Subcutaneous preadipocyte (primary cell): ENCODE results near the gene ZFPL1. TPM values are rescaled to one million over a fixed set of nuclear protein-coding genes. Genes with fewer than 3 reads are reported as not detected.

ENCODE experiments used
- small RNA-seq: library from RNA; depleted of rRNA; stranded (forward); fragments of <200 nt; gene quantifications from one replicate; pipeline ENCODE3, GENCODE V24; 2012
- total RNA-seq: library from RNA; depleted of rRNA; stranded (reverse); fragments of >200 nt; gene quantifications from 2 replicates; pipeline ENCODE4 v1.2.3, GENCODE V29; 2012

Gene ZFPL1
- total RNA-seq: 26.8 and 29.0 TPM in 2 replicates

GRCh38 chr11:65083834-65084597 is at the start of gene ZFPL1, which contains the start of gene CDCA5:
Gene ZFPL1 (plus strand): TSS chr11:65084222. CDS start chr11:65084699, 477 bp downstream.
Gene CDCA5 (minus strand): TSS chr11:65084040. CDS start chr11:65083978, 62 bp downstream.

GRCh38 chr11:65040847-65041622 is 43.0 kb upstream of the ZFPL1 start, which contains the start of gene SAC3D1:
Gene SAC3D1 (plus strand): TSS chr11:65041210. CDS start chr11:65041293, 83 bp downstream.

GRCh38 chr11:65058419-65059054 is 25.5 kb upstream of the ZFPL1 start, which contains the start of gene NAALADL1:
Gene NAALADL1 (minus strand): TSS chr11:65058553. CDS start chr11:65058521, 32 bp downstream.

GRCh38 chr11:65095974-65096806 is 12.2 kb downstream of the ZFPL1 start, which contains the start of gene VPS51:
Gene VPS51 (plus strand): TSS chr11:65096214. CDS start chr11:65096251, 37 bp downstream.

GRCh38 chr11:65111744-65112545 is 27.9 kb downstream of the ZFPL1 start, which contains the start of gene TM7SF2:
Gene TM7SF2 (plus strand): TSS chr11:65111872. CDS start chr11:65112016, 144 bp downstream.

GRCh38 chr11:65117206-65118096 is 33.4 kb downstream of the ZFPL1 start, which contains the start of gene ZNHIT2:
Gene ZNHIT2 (minus strand): TSS chr11:65117701. CDS start chr11:65117653, 48 bp downstream.

GRCh38 chr11:65121865-65122696 is 38.1 kb downstream of the ZFPL1 start, which contains the start of the genes FAU and MRPL49:
Gene FAU (minus strand): TSS chr11:65122134. CDS start chr11:65121813, 321 bp downstream.
Gene MRPL49 (plus strand): TSS chr11:65122321. CDS start chr11:65122347, 26 bp downstream.

GRCh38 chr11:65134240-65134951 is 50.4 kb downstream of the ZFPL1 start, which contains the start of gene SYVN1:
Gene SYVN1 (minus strand): TSS chr11:65134519. CDS start chr11:65133601, 918 bp downstream.

Small RNA genes lying within 50 kb of the gene (small RNA-seq; reads per million reads assigned to genes)
- not detected for gene SNX15

Other genes starting within 250 kb of the ZFPL1 start
- gene CDC42BPG, start 239.6 kb upstream of the ZFPL1 start, total RNA-seq: under 0.01 TPM in 2 replicates
- gene EHD1, start 205.6 kb upstream of the ZFPL1 start, total RNA-seq: 40.1 and 75.3 TPM in 2 replicates
- gene ATG2A, start 167.0 kb upstream of the ZFPL1 start, total RNA-seq: 15.4 and 19.5 TPM in 2 replicates
- 5.9 and 8.2 TPM in 2 replicates for gene PPP2R5B, start 159.5 kb upstream of the ZFPL1 start, total RNA-seq
- not detected in 2 replicates for gene GPHA2, start 148.3 kb upstream of the ZFPL1 start, total RNA-seq
- gene MAJIN, start 112.1 kb upstream of the ZFPL1 start, total RNA-seq: not detected in 2 replicates
- 0.37 and 0.98 TPM in 2 replicates for gene BATF2, start 87.3 kb upstream of the ZFPL1 start, total RNA-seq
- 46.7 and 63.2 TPM in 2 replicates for gene ARL2, start 70.1 kb upstream of the ZFPL1 start, total RNA-seq
- 12.1 and 13.2 TPM in 2 replicates for gene SNX15, start 56.8 kb upstream of the ZFPL1 start, total RNA-seq
- 17.6 and 19.4 TPM in 2 replicates for gene SAC3D1, start 43.0 kb upstream of the ZFPL1 start, total RNA-seq
- 10.8 and 14.3 TPM in 2 replicates for gene NAALADL1, start 25.7 kb upstream of the ZFPL1 start, total RNA-seq
- gene CDCA5, start 182 bp upstream of the ZFPL1 start, total RNA-seq: 12.5 and 18.6 TPM in 2 replicates
- gene VPS51, start 12.0 kb downstream of the ZFPL1 start, total RNA-seq: 122 and 127 TPM in 2 replicates
- 13.2 and 14.3 TPM in 2 replicates for gene TM7SF2, start 27.6 kb downstream of the ZFPL1 start, total RNA-seq
- 12.9 and 13.1 TPM in 2 replicates for gene ZNHIT2, start 33.5 kb downstream of the ZFPL1 start, total RNA-seq
- 193 and 272 TPM in 2 replicates for gene FAU, start 37.9 kb downstream of the ZFPL1 start, total RNA-seq
- 24.6 and 30.1 TPM in 2 replicates for gene MRPL49, start 38.1 kb downstream of the ZFPL1 start, total RNA-seq
- 12.5 and 15.1 TPM in 2 replicates for gene SYVN1, start 50.3 kb downstream of the ZFPL1 start, total RNA-seq
- not detected in 2 replicates for gene SPDYC, start 86.0 kb downstream of the ZFPL1 start, total RNA-seq
- 120 and 136 TPM in 2 replicates for gene CAPN1, start 97.7 kb downstream of the ZFPL1 start, total RNA-seq
- 9.9 and 17.6 TPM in 2 replicates for gene POLA2, start 177.7 kb downstream of the ZFPL1 start, total RNA-seq
- 49.6 and 58.8 TPM in 2 replicates for gene CDC42EP2, start 230.6 kb downstream of the ZFPL1 start, total RNA-seq
- 49.2 and 52.0 TPM in 2 replicates for gene DPF2, start 249.6 kb downstream of the ZFPL1 start, total RNA-seq